Stomach (tissue), 9 donors: ENCODE measurements around the gene ACP3. TPM values are rescaled to one million over a fixed set of nuclear protein-coding genes. Genes with fewer than 3 reads are reported as not detected.

Experiments
- DNase-seq, 2 donors: peaks; one replicate each; pipeline versions ENCODE4 v3.0.0 to v3.0.0-alpha.2; 2013 to 2019
- H3K27ac ChIP-seq, 5 donors: fragments of 200-600 bp in 4 of 5; sonication (generic) in 4 of 5; one replicate each; pipeline ENCODE4 v1.5.1; 2013 to 2019; ENCODE audit warnings: mild to moderate bottlenecking in 1 of 5, moderate library complexity in 1 of 5
- H3K27me3 ChIP-seq, 3 donors: fragments of 200-600 bp; sonication (generic); one replicate each; pipeline ENCODE4 v1.5.1; 2017 to 2019; ENCODE audit warnings: mixed run types in 1 of 3
- H3K36me3 ChIP-seq, 4 donors: fragments of 200-600 bp; sonication (generic); 1 replicate in 3 of 4; 2 replicates in 1 of 4; pipeline ENCODE4 v1.5.1; 2016 to 2019
- H3K4me1 ChIP-seq, 4 donors: fragments of 200-600 bp; sonication (generic); one replicate each; pipeline ENCODE4 v1.5.1; 2016 to 2019
- H3K4me3 ChIP-seq, 4 donors: fragments of 200-600 bp; sonication (generic) in 3 of 4; one replicate each; pipeline ENCODE4 v1.5.1; 2016 to 2019; ENCODE audit warnings: mild to moderate bottlenecking in 1 of 4
- H3K9me3 ChIP-seq, 4 donors: fragments of 200-600 bp; sonication (generic); one replicate each; pipeline ENCODE4 v1.5.1; 2016 to 2019
- CTCF ChIP-seq, 7 experiments: fragments of 450-650 bp in 4 of 7; fragments of 200-600 bp in 3 of 7; sonication (generic) in 3 of 7; IDR thresholded peaks; one replicate each; pipeline ENCODE4 v1.5.1; 2016 to 2019; ENCODE audit warnings: antibody characterized with exemption in 7 of 7, control low read depth in 2 of 7, mild to moderate bottlenecking in 1 of 7
- EP300 ChIP-seq: sonication (generic); formaldehyde crosslinking; IDR thresholded peaks from one replicate; pipeline ENCODE4 v1.6.1; 2017; ENCODE audit warnings: antibody characterized with exemption
- POLR2A ChIP-seq, 4 donors: fragments of 450-650 bp; IDR thresholded peaks; one replicate each; pipeline ENCODE4 v1.6.1; 2016; ENCODE audit warnings: antibody characterized with exemption in 4 of 4, control low read depth in 2 of 4, mild to moderate bottlenecking in 1 of 4, moderate library complexity in 1 of 4
- POLR2AphosphoS5 ChIP-seq, 3 donors: sonication (generic); formaldehyde crosslinking; IDR thresholded peaks; one replicate each; pipeline ENCODE4 v1.6.1; 2016; ENCODE audit warnings: antibody characterized with exemption in 3 of 3
- WGBS, 5 donors: extraction: QIAGEN DNeasy Blood & Tissue Kit in 3 of 5; methylation state at CpG; one replicate each; pipeline versions ENCODE4 v1.1.5 to v1.1.7; 2013 to 2018; 5-methylcytosine and 5-hydroxymethylcytosine counted together
- intact Hi-C: fragments of 100-400 bp; cut with DNase I; formaldehyde crosslinking; loops from one replicate; pipeline ENCODE4 v1.15.1; 2023; ENCODE audit warnings: low total_unique reads
- polyA plus RNA-seq, 3 donors: library from polyadenylated mRNA; stranded (reverse); fragments of 200-250 nt; gene quantifications; one replicate each; pipeline ENCODE4 v1.2.3, GENCODE V29; 2013
- total RNA-seq, 5 donors: library from RNA; depleted of rRNA; stranded (reverse); fragments of >200 nt; gene quantifications; one replicate each; pipeline versions ENCODE4 v1.1.0 to v1.2.3, GENCODE V29; 2014 to 2016
- donor health status: healthy with polysubstance abuse.
- donor health status: Bipolar disorder and iron deficiency.
- donor health status: healthy.

ACP3 gene
- total and polyA plus RNA-seq, 8 donors, result 3.0 to 56.6 (median 9.3) TPM; not detected in 2

DNA sequence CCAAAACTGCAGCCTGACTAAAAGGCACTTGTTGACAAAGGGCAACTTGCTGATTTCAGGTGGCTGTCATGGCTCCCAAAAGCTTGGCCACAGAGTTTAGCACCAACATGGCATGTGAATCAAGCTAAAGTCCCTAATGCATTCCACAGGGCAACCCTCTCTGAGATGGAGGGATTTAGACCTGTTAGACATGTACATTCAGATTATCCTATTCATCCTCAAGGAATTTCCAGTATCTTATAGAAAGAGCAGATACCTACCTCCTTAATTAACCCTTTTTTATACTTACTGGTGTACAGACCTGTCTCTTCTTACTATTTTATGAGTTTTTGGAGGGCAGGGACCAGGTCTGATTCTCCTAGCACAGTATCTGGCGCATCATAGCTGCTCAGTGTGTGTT lies 31.3 kb downstream of the ACP3 start:
- TF ChIP-seq POLR2A (IDR thresholded peaks at IDR 0.05) (no peak), EP300 (no peak), CTCF (IDR thresholded peaks at IDR 0.05) (no peak), POLR2AphosphoS5 (IDR thresholded peaks at IDR 0.05) (no peak)
- Histone ChIP-seq H3K36me3 (peaks cover 0 to 6% (median 0%) of the 10 kb centered on the region in 4 donors), H3K27me3 (no peaks in the 10 kb centered on the region), H3K27ac (no peak overlapping the region), H3K4me1 (no peaks in the 10 kb centered on the region), H3K9me3 (no peaks in the 10 kb centered on the region), H3K4me3 (no peak overlapping the region)
- no peak for DNase-seq
- intact Hi-C loops, result loop anchor here (10.0 kb wide), 1 partner anchor 84 kb away; no protein-coding TSS in a partner anchor
- 94 to 100% (median 97%) methylated on average over 1 of the region's 1 CpG for WGBS, 5 donors

DNA sequence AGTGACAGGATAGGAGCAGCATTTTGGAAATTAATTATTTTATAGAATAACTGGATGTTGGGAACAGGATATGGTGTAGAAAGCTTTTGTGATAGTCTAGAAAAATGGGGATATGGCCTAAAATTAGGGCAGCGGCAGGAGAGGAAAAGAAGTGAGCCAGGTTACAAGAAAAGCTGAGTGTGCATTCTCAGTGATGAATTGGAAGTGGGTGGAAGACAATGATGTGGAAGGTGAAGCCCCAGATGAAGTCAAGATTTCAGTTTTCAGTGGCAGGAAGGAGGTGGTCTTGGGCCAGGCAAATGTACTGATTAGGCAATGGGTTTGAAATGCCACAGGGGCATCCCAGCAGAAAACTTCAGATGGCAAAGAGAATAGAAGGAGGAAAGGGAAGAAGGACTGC lies 33.6 kb downstream of the ACP3 start:
- peaks cover 0 to 6% (median 0%) of the 10 kb centered on the region in 4 donors for H3K36me3 ChIP-seq
- intact Hi-C loops, result no loop called here
- H3K9me3 ChIP-seq, result no peaks in the 10 kb centered on the region
- TF ChIP-seq POLR2AphosphoS5 (IDR thresholded peaks at IDR 0.05) (no peak), EP300 (no peak), POLR2A (IDR thresholded peaks at IDR 0.05) (no peak), CTCF (IDR thresholded peaks at IDR 0.05) (no peak)
- H3K4me3 ChIP-seq, result no peak overlapping the region
- no peak for DNase-seq
- H3K4me1 ChIP-seq, result no peaks in the 10 kb centered on the region
- WGBS, 5 donors, result 33 to 100% (median 59%) methylated on average over 1 of the region's 1 CpG
- no peak overlapping the region for H3K27ac ChIP-seq
- no peaks in the 10 kb centered on the region for H3K27me3 ChIP-seq

DNA sequence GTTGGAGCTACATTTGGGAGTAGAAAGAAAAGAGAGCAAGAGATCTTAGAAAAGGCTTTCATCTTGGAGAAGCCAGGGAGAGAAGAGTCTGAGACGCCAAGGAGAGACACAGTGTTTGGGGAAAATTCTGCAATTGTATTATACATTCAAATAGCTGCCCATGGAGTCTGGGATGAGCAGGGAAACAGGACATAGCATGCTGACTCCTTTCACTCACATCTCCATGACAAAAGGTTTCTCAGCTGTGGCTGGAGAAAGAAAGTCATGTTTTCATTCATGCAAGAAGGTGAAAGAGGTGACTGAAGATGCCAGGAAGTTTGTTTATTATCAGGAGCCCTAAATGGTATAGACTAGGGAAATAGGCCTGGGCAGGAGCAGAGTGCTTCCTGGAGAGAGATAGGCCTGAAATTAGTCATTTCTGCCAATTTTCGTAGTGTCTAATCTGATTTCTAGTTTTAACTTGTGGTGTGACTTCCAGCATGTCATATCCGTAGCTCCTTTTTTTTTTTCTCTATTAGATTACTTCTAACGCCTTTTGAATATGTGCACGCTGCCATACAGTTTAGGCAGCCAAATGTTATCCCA lies 34.1 kb downstream of the ACP3 start:
- peaks cover 0 to 6% (median 0%) of the 10 kb centered on the region in 4 donors for H3K36me3 ChIP-seq
- H3K27ac ChIP-seq, result no peak overlapping the region
- 42 to 60% (median 50%) methylated on average over 5 of the region's 5 CpGs for WGBS, 5 donors
- no peaks in the 10 kb centered on the region for H3K9me3 ChIP-seq
- H3K27me3 ChIP-seq, result no peaks in the 10 kb centered on the region
- no peak for TF ChIP-seq EP300
- no peak for TF ChIP-seq POLR2AphosphoS5 (IDR thresholded peaks at IDR 0.05)
- no peak for TF ChIP-seq CTCF (IDR thresholded peaks at IDR 0.05)
- no peak for TF ChIP-seq POLR2A (IDR thresholded peaks at IDR 0.05)
- DNase-seq, result no peak
- H3K4me1 ChIP-seq, result no peaks in the 10 kb centered on the region
- intact Hi-C loops, result no loop called here
- no peak overlapping the region for H3K4me3 ChIP-seq

GRCh38 chr3:132352556-132353143 lies 35.4 kb downstream of the ACP3 start:
- Histone ChIP-seq H3K36me3 (peaks cover 0 to 6% (median 0%) of the 10 kb centered on the region in 4 donors), H3K4me3 (no peak overlapping the region), H3K4me1 (peaks cover 0 to 11% (median 0%) of the 10 kb centered on the region in 4 donors), H3K27me3 (no peaks in the 10 kb centered on the region), H3K27ac (no peak overlapping the region), H3K9me3 (no peaks in the 10 kb centered on the region)
- TF ChIP-seq POLR2AphosphoS5 (IDR thresholded peaks at IDR 0.05) (peak in 1 of 3 donors; percentile 66), POLR2A (IDR thresholded peaks at IDR 0.05) (no peak), EP300 (no peak), CTCF (IDR thresholded peaks at IDR 0.05) (peak in 5 of 7 experiments; percentile 85 to 92 (median 89))
- intact Hi-C loops, result no loop called here
- 13 to 20% (median 14%) methylated on average over 6 of the region's 6 CpGs for WGBS, 5 donors
- peak; percentile 77 to 84 for DNase-seq
